Hematopoietic multipotent progenitor cell (in vitro differentiated cells): ENCODE measurements around the gene TAS2R46. TPM values are rescaled to one million over a fixed set of nuclear protein-coding genes. Genes with fewer than 3 reads are reported as not detected.
"Not testable (repeated sequence)": the region's sequence is repeated elsewhere in the genome, so short reads cannot be mapped to it uniquely, and the experiment has no call there.

Experiments
- DNase-seq, 3 donors: peaks; one replicate each; pipeline ENCODE4 v3.0.0-alpha.2; 2011 to 2015; ENCODE audit warnings: low read depth in 2 of 3, low spot score in 2 of 3
- small RNA-seq: library from RNA; depleted of rRNA; stranded (forward); fragments of <200 nt; gene quantifications from one replicate; pipeline ENCODE3, GENCODE V24; 2012
- total RNA-seq: library from RNA; depleted of rRNA; stranded (reverse); fragments of >200 nt; gene quantifications from one replicate; pipeline ENCODE4 v1.2.3, GENCODE V29; 2012

The TAS2R46 gene
- total RNA-seq, 1 donor, result 4.8 TPM

DNA sequence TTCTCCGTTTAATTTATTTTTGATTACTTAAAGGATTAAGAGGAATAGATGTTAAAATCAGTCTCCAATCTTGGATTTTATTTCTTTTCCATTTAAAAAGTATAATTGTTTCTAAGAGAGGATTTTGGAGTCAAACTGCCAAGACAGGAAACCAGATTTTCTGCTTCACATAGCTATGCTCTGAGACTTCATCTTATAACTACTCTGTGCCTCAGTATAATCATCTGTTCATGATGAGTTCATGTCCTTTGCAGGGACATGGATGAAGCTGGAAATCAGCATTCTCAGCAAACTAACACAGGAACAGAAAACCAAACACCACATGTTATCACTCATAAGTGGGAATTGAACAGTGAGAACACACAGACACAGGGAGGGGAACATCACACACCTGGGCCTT is 21.9 kb downstream of the TAS2R46 start:
- DNase-seq, result no peak

GRCh38 chr12:11039171-11039570 is 22.9 kb downstream of the TAS2R46 start:
- DNase-seq, result no peak

- DNase-seq, result not testable (repeated sequence)
Measured at GRCh38 chr12:11033959-11034358, 28.1 kb downstream of the TAS2R46 start.

GRCh38 chr12:11031307-11031706 is 30.8 kb downstream of the TAS2R46 start, which contains the start of gene TAS2R31:
TAS2R31 (minus strand) TSS chr12:11031407; CDS start chr12:11031335, 72 bp downstream.
- DNase-seq, result no peak

- DNase-seq, result no peak
Measured at GRCh38 chr12:11026118-11026517, 36.0 kb downstream of the TAS2R46 start.

- no peak for DNase-seq
Measured at GRCh38 chr12:11023387-11023786, 38.7 kb downstream of the TAS2R46 start.

- no peak for DNase-seq
Measured at GRCh38 chr12:11022520-11022919, 39.6 kb downstream of the TAS2R46 start, which contains the start of gene TAS2R19. TAS2R19 (minus strand) TSS chr12:11022620; CDS start chr12:11022571, 49 bp downstream.

DNA sequence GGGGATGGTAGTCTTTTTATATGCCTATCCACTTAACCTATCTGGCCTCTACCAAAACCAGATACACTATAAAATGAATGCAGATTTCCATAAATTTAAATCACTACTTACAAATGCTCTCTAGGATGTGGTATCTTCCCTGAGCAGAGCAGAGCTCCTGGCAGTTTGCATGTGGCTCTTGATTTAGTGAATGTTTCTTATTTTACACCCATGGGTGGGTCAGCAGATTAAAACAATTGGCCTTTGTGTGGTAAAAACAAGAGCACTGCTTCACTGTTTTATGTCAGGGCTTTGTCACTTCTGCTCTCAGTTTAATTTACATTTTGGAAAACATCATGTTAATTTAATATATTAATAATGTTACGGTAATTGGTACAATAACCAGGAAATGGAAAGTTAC is 45.2 kb downstream of the TAS2R46 start:
- DNase-seq, result no peak

- DNase-seq, result no peak
Measured at GRCh38 chr12:11015775-11016430, 46.2 kb downstream of the TAS2R46 start.

DNA sequence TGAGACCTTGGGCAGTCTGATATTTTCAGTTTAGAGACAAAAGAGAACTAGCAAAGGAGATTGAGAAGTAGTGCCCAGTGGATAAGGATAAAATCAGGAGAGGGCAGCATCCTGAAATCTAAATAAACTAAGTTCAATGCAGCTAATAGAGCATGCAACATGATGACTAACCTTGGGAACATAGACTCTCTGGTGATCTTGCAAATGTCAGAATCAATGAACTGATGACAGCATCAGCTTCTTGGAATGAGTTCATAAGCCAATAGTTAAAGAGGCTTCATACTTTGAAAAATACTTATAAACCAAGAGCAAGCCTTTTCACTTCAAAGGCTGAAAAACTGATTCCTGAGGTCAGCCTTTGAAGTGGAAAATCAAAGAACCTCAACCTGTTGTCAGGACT is 47.9 kb downstream of the TAS2R46 start:
- DNase-seq, result no peak

Small RNA genes within 50 kb of the gene (small RNA-seq; reads per million reads assigned to genes)
- gene AC018630.1, result not detected

Other genes starting within 250 kb of the TAS2R46 start
- 0.27 TPM for gene TAS2R10, start 235.9 kb downstream of the TAS2R46 start, total RNA-seq
- gene PRR4, start 212.8 kb downstream of the TAS2R46 start, total RNA-seq, result 1.1 TPM
- 34.7 TPM for gene PRH1, start 178.0 kb downstream of the TAS2R46 start, total RNA-seq
- gene TAS2R13, start 152.7 kb downstream of the TAS2R46 start, total RNA-seq, result 1.3 TPM
- gene PRH2, start 133.1 kb downstream of the TAS2R46 start, total RNA-seq, result not detected
- 1.9 TPM for gene TAS2R14, start 123.0 kb downstream of the TAS2R46 start, total RNA-seq
- gene TAS2R50, start 75.4 kb downstream of the TAS2R46 start, total RNA-seq, result 2.7 TPM
- 2.4 TPM for gene TAS2R20, start 64.0 kb downstream of the TAS2R46 start, total RNA-seq
- gene TAS2R19, start 39.7 kb downstream of the TAS2R46 start, total RNA-seq, result 5.4 TPM
- 5.1 TPM for gene TAS2R31, start 30.9 kb downstream of the TAS2R46 start, total RNA-seq
- gene TAS2R43, start 30.0 kb upstream of the TAS2R46 start, total RNA-seq, result 5.4 TPM
- gene TAS2R30, start 72.3 kb upstream of the TAS2R46 start, total RNA-seq, result 7.8 TPM
- 9.2 TPM for gene SMIM10L1, start 108.9 kb upstream of the TAS2R46 start, total RNA-seq
- not detected for gene TAS2R42, start 124.6 kb upstream of the TAS2R46 start, total RNA-seq
- not detected for gene PRB3, start 207.4 kb upstream of the TAS2R46 start, total RNA-seq
- not detected for gene PRB4, start 248.1 kb upstream of the TAS2R46 start, total RNA-seq